Activated CD4-positive, alpha-beta T cell treated with anti-CD3 and anti-CD28 coated beads, Interleukin-10, Interleukin-2, amounts not matched to agents 100 ng/mL and 50 ng/mL, durations not matched to agents 16 hours and 8 hours (primary cell): ENCODE data around the gene PRR7.
"Not testable (repeated sequence)": the region's sequence is repeated elsewhere in the genome, so short reads cannot be mapped to it uniquely, and the experiment has no call there.

Experiments used
- DNase-seq: peaks from one replicate; pipeline ENCODE4 v3.0.0-alpha.2; 2020

PRR7 gene, protein sequence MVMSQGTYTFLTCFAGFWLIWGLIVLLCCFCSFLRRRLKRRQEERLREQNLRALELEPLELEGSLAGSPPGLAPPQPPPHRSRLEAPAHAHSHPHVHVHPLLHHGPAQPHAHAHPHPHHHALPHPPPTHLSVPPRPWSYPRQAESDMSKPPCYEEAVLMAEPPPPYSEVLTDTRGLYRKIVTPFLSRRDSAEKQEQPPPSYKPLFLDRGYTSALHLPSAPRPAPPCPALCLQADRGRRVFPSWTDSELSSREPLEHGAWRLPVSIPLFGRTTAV

GRCh38 chr5:177446200-177447065, at the start of gene PRR7:
TSS of gene PRR7 (plus strand) at chr5:177446814. CDS start at chr5:177455068, 8,254 bp downstream.
- peak; percentile 81 for DNase-seq

GRCh38 chr5:177397875-177398390, 48.7 kb upstream of the PRR7 start:
- DNase-seq, result no peak

DNA sequence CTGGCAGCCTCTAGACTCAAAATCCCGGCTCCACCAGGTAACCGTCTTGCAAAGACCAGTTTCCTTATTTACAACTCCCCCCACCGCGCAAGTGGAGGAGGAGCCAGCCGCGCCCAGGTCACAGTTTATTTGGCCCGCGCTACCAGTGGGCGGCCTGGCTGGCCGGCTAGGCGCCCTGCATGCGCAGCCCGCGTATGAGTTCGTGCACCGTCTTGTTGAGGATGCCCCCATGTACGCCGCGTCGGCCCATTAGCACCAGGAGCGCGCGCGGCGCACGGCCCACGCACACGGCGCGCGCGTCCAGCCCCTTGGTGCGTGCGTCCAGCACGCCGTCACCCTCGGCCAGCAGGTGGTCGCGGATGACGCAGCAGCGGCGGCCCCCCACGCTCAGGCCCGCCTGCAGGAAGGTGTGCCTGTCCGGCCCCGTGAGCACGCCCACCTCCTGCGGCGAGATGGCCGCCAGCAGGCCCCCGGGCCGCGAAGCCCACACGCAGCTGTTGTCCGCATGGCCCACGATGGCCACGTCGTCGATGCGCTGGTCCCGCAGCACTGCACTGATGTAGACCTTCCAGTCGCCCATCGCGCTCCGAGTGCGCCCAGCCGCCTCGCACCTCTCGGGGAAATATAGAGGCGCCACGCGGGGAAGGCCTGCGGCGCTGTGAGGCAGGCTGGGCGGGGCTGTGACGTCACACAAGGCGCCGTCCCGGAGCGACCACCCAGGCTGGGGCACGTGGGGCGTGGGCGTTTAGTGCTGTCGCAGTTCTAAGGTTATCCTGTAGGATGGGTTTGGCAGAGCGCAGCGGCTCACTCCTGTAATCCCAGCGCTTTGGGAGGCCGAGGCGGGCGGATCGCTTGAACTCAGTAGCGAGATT, 46.4 kb upstream of the PRR7 start, which contains the start of gene PFN3:
PFN3 (minus strand) TSS at position 665 of the 872 bp plus-strand sequence; CDS start at position 580, 85 bp downstream.
- DNase-seq, result no peak

GRCh38 chr5:177402271-177403043, 44.2 kb upstream of the PRR7 start:
- DNase-seq, result peak; percentile 73

GRCh38 chr5:177403102-177403791, 43.4 kb upstream of the PRR7 start:
- peak; percentile 44 for DNase-seq

GRCh38 chr5:177403792-177404640, 42.6 kb upstream of the PRR7 start:
- peak; percentile 89 for DNase-seq

GRCh38 chr5:177404641-177405179, 41.9 kb upstream of the PRR7 start:
- no peak for DNase-seq

DNA sequence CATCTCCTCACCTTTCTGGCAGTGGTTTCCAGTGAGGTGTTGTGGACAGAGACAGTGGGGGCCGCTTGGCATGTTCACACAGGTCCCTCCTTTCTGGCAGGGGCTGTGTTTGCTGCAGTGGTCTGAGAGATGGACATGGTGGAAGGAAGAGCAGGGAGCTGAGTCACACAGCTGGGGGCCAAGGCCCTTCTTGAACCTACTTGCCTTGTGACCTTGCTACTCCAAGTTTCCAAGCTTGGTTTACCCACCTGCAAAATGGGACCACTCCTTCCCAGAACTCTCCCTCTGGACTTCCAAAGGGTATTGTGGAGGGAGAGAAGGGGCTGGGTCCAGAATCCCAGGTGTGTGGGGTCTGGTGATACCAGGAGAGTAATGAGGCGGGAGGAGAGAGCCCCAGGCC, 41.3 kb upstream of the PRR7 start:
- no peak for DNase-seq

- no peak for DNase-seq
These were observed 40.8 kb upstream of the PRR7 start for GRCh38 chr5:177405805-177406204.

GRCh38 chr5:177409043-177409801, 37.4 kb upstream of the PRR7 start, which contains the start of gene F12:
TSS of gene F12 (minus strand) at chr5:177409564. CDS start at chr5:177409527, 37 bp downstream.
- DNase-seq, result no peak

DNA sequence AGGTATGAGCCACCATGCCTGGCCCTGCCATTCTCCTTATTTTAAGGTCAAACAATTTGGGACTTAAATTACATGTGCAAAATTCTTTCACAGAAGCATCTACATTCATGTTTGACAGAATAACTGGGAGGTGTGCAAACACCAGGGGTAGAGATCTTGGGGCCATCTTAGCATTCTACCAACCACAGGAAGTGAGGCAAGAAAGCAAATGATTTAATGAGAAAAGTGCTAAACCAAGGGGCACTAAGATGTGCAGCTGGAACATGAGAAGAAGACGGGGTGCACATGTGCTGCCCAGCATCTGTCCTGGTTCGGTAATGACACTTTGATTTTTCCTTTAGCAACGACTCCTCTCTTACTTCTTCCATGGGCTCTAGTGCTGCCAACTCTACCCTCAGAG, 36.0 kb upstream of the PRR7 start:
- no peak for DNase-seq

- DNase-seq, result no peak
These were observed 33.9 kb upstream of the PRR7 start for GRCh38 chr5:177412603-177413233.

DNA sequence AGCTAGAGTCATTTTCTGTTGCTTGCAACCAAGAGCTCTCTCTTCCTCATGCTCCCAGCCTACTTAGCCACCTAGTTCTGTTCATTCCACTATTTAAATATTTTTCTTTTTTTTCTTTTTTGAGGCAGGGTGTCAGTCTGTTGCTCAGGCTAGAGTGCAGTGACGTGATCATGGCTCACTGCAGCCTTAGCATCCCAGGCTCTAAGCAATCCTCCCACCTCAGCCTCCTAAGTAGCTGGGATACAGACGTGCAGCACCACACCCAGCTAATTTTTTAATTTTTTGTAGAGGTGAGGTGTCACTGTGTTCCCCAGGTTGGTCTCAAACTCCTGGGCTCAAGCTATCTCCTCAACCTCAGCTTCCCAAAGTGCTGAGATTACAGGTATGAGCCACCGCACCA, 32.1 kb upstream of the PRR7 start:
- DNase-seq, result no peak

DNA sequence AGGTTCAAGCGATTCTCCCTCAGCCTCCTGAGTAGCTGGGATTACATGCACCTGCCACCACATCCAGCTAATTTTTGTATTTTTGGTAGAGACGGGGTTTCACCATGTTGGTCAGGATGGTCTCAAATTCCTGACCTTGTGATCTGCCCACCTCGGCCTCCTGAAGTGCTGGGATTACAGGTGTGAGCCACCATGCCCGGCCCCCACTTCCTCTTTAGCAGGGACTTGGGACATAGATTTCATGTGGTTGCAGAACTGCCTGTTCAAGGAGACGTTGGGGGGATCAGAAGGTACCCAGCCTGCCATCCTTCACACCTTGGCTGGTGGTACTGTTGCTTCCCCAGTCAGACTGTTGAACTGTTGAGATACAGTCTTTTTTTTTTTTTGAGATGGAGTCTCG, 29.5 kb upstream of the PRR7 start:
- DNase-seq, result not testable (repeated sequence)

DNA sequence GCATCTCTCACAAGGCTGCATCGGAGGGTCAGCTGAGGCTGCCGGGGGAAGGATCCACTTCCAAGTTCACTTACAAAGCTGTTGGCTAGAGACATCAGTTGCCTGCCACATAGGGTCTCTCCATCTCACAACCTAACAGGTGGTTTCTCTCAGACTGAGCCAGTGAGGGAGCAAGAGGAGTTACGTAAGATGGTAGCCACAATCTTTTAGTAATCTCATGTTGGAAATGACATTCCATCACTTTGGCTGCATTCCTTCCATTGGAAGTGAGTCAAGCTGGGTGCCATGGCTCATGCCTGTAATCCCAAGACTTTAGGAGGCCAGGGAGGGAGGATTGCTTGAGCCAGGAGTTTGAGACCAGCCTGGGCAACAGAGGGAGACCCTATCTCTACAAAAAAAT, 27.6 kb upstream of the PRR7 start:
- no peak for DNase-seq

DNA sequence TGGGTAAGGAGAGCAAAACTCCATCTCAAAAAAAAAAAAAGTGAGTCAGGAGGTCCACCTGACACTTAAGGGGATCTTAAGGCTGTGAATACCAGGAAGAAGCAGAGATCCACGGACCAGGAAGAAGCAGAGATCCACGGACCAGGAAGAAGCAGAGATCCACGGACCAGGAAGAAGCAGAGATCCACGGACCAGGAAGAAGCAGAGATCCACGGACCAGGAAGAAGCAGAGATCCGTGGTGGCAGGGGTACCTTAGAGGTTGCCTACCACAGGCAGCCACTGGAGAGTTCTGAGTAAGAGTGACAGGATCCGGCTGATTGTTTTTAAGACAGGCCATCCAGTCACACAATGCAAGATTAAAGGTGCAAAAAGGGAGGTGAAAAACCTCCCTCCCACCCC, 26.1 kb upstream of the PRR7 start:
- DNase-seq, result not testable (repeated sequence)

- no peak for DNase-seq
These were observed 25.4 kb upstream of the PRR7 start for GRCh38 chr5:177421062-177421798.

DNA sequence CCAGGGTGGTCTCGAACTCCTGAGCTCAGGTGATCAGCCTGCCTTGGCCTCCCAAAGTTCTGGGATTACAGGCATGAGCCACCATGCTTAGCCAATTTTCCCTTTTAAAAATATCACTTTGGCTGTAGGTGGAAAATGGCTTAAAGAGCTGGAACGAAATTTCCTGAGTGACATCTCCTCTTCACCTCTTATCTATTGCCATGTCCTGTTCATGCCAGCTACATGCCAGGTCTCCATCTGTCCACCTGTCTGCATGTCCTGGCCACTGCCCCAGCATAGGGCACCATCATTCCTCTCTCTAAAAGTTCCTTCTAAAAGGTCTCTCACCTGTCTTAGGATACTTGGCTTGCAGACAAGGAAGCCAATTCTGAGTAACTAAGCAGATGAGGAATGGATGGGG, 22.9 kb upstream of the PRR7 start:
- DNase-seq, result no peak
